ENCODE data around the gene KCNK17. TPM values are rescaled to one million over a fixed set of nuclear protein-coding genes. Genes with fewer than 3 reads are reported as not detected.

The KCNK17 gene
- total RNA-seq, 2 experiments from 2014 or later: not detected

GRCh38 chr6:39256294-39256940 lies 57.8 kb downstream of the KCNK17 start:
- Mint-ChIP-seq H3K4me3 (no peak overlapping the region), H3K4me1 (ENCODE audit: low read depth) (peaks cover 2% of the 10 kb centered on the region), H3K27me3 (peaks cover 14% of the 10 kb centered on the region), H3K36me3 (no peaks in the 10 kb centered on the region), H3K27ac (no peak overlapping the region), H3K9me3 (no peaks in the 10 kb centered on the region)
- DNase-seq: no peak
- CTCF ChIA-PET: no interaction called here
- intact Hi-C loops (cut with micrococcal nuclease): no loop called here
- POLR2A ChIA-PET: no interaction called here

- POLR2A ChIA-PET: no interaction called here
- Mint-ChIP-seq H3K27ac (no peak overlapping the region), H3K4me3 (no peak overlapping the region), H3K9me3 (no peaks in the 10 kb centered on the region), H3K4me1 (ENCODE audit: low read depth) (peaks cover 2% of the 10 kb centered on the region), H3K27me3 (peaks cover 11% of the 10 kb centered on the region), H3K36me3 (no peaks in the 10 kb centered on the region)
- intact Hi-C loops (cut with micrococcal nuclease): no loop called here
- peak; percentile 16 for DNase-seq
- CTCF ChIA-PET: no interaction called here
Measured at GRCh38 chr6:39254999-39255535, 59.2 kb downstream of the KCNK17 start.

- Mint-ChIP-seq H3K4me1 (ENCODE audit: low read depth) (peaks cover 8% of the 10 kb centered on the region), H3K27me3 (peaks cover 10% of the 10 kb centered on the region), H3K36me3 (no peaks in the 10 kb centered on the region), H3K4me3 (no peak overlapping the region), H3K9me3 (no peaks in the 10 kb centered on the region), H3K27ac (no peak overlapping the region)
- no peak for DNase-seq
- ChIA-PET CTCF (no interaction called here), POLR2A (no interaction called here)
- intact Hi-C loops (cut with micrococcal nuclease): no loop called here
Measured at GRCh38 chr6:39251406-39251805, 62.8 kb downstream of the KCNK17 start.

GRCh38 chr6:39250507-39250906 lies 63.7 kb downstream of the KCNK17 start:
- H3K9me3 Mint-ChIP-seq: no peaks in the 10 kb centered on the region
- intact Hi-C loops (cut with micrococcal nuclease): no loop called here
- peaks cover 8% of the 10 kb centered on the region for H3K4me1 Mint-ChIP-seq (ENCODE audit: low read depth)
- no peak overlapping the region for H3K4me3 Mint-ChIP-seq
- no peak overlapping the region for H3K27ac Mint-ChIP-seq
- peaks cover 8% of the 10 kb centered on the region for H3K27me3 Mint-ChIP-seq
- ChIA-PET CTCF (no interaction called here), POLR2A (no interaction called here)
- no peak for DNase-seq
- H3K36me3 Mint-ChIP-seq: no peaks in the 10 kb centered on the region

- Mint-ChIP-seq H3K9me3 (no peaks in the 10 kb centered on the region), H3K27ac (no peak overlapping the region), H3K36me3 (no peaks in the 10 kb centered on the region), H3K4me3 (no peak overlapping the region), H3K27me3 (peaks cover 8% of the 10 kb centered on the region), H3K4me1 (ENCODE audit: low read depth) (peaks cover 5% of the 10 kb centered on the region)
- POLR2A ChIA-PET: no interaction called here
- CTCF ChIA-PET: no interaction called here
- intact Hi-C loops (cut with micrococcal nuclease): no loop called here
- DNase-seq: no peak
Measured at GRCh38 chr6:39249278-39249677, 64.9 kb downstream of the KCNK17 start.

Other genes with a start within 250 kb of the KCNK17 start
- gene SAYSD1, start 199.2 kb downstream of the KCNK17 start, total RNA-seq: 10 to 100 TPM; 12.3 to 12.9 TPM
- gene KCNK5, start 84.9 kb downstream of the KCNK17 start, total RNA-seq: 10 to 100 TPM; 16.2 to 16.5 TPM
- gene KCNK16, start 8.3 kb upstream of the KCNK17 start, total RNA-seq: not detected

All from activated CD4-positive, alpha-beta memory T cell treated with anti-CD3 and anti-CD28 coated beads for 36 hours (primary cell).